H1 (cell line): ENCODE results near the gene SORCS3.

Experiments used
- ATF3 ChIP-seq: IDR thresholded peaks from 2 replicates; pipeline ENCODE4 v1.6.1; 2011; ENCODE audit warnings: low read depth, mild to moderate bottlenecking, low read length; ENCODE audit not compliant: insufficient read depth
- CEBPB ChIP-seq: IDR thresholded peaks from 2 replicates; pipeline ENCODE4 v1.6.1; 2012; ENCODE audit warnings: low read depth, low read length
- CHD2 ChIP-seq: IDR thresholded peaks from 2 replicates; pipeline ENCODE4 v1.6.1; 2012; ENCODE audit warnings: low read length, improper control_type of control experiment
- CTCF ChIP-seq, 3 experiments: IDR thresholded peaks; 1 replicate in 2 of 3; 2 replicates in 1 of 3; pipeline versions ENCODE4 v1.5.1 to v1.6.1; 2011; ENCODE audit warnings: low read length in 3 of 3, mild to moderate bottlenecking in 3 of 3, inconsistent platforms in 2 of 3, low read depth in 1 of 3, moderate library complexity in 1 of 3; ENCODE audit not compliant: insufficient read depth in 1 of 3; ENCODE audit errors: control extremely low read depth in 1 of 3
- SIX5 ChIP-seq: IDR thresholded peaks from 2 replicates; pipeline ENCODE4 v1.6.1; 2011; ENCODE audit warnings: mild to moderate bottlenecking, low read depth, low read length
- SP1 ChIP-seq: IDR thresholded peaks from 2 replicates; pipeline ENCODE4 v1.6.1; 2011; ENCODE audit warnings: low read depth, low read length
- SP4 ChIP-seq: IDR thresholded peaks from 2 replicates; pipeline ENCODE4 v1.6.1; 2012; ENCODE audit warnings: low read length, inconsistent platforms
- ZNF274 ChIP-seq: IDR thresholded peaks from 2 replicates; pipeline ENCODE4 v1.7.0; 2012; ENCODE audit warnings: low read length, borderline replicate concordance; ENCODE audit errors: extremely low read depth

GRCh38 chr10:104906112-104906511, 265.0 kb downstream of the SORCS3 start:
- no peak for TF ChIP-seq CHD2
- TF ChIP-seq SIX5: no peak
- no peak for TF ChIP-seq SP4
- peak in 1 of 3 experiments; percentile 13; a peak in 1 of 4 replicates for TF ChIP-seq CTCF (IDR thresholded peaks at IDR 0.05; ENCODE audit: control extremely low read depth in 1 of 3, insufficient read depth in 1 of 3, low read depth in 1 of 3, low read length in 3 of 3)
- no peak for TF ChIP-seq ATF3
- TF ChIP-seq CEBPB: no peak
- no peak for TF ChIP-seq ZNF274
- TF ChIP-seq SP1: no peak
